GM04504 (cell line): Measurements from ENCODE around the gene MYO1B.

Experiments used
- DNase-seq: peaks from one replicate; pipeline ENCODE4 v3.0.0-alpha.2; 2012; ENCODE audit warnings: low read depth

Gene MYO1B

DNA sequence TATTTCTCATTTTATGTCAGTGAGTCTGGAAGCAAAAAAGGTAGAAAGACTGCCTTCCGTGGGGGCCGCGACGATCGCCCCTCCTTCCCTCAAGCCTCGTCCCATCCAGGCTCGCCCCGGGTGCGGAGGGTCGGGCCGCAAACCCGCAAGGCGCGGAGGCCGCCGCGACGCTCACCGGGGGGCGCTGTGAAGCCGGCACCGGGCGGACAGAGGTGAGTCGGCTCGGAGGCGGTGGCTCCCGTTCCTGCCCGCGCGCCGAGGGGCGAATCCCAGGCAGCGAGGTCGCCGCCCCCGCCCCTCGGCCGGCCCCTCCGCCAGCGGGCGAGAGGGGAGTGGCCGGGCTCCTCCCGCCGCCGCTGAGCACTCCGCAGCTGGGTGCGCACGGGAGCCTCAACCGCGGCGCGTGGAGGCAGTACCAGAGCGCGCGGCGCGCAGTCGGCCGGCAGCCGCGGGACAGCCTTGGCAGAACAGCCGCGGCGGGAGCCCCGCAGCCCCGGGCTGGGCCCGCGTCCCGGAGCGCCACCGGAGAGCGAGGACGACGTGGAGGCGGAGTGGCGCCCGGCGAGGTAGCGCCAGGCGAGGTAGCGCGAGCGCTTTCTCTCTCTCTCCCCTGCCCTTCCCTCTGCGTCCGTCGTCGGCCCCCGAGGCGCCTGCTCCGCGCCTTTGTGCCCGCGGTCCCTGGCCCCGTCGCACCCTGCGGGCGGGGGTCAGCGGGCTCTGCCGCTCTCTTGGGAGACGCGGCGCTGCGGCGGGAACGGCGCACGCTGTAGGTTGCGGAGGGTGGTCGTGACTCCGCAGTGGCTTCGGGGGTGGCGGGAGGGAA, at the start of gene MYO1B:
Gene MYO1B, plus strand, starts transcription at position 359 of the 823 bp plus-strand sequence. CDS start 31,492 bp downstream, outside the sequence.
- peak; percentile 69 for DNase-seq

DNA sequence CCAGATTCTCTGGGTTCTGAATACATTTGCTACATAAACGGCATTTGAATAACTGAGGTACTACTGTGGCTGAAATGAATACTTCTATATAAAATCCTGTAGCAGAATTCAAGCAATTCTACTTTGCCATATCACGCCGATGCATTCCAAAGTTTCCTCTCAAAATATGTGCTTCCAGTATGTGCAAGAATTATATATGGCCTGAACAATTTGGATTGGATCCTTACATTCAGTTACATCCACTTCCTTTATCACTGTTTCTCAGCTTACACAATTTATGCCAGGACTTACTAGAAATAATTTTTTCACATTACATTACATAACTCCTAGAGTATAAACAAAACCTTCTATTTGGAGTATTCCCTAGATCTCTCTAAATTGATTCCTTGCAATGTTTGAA, 48.1 kb upstream of the MYO1B start:
- no peak for DNase-seq

DNA sequence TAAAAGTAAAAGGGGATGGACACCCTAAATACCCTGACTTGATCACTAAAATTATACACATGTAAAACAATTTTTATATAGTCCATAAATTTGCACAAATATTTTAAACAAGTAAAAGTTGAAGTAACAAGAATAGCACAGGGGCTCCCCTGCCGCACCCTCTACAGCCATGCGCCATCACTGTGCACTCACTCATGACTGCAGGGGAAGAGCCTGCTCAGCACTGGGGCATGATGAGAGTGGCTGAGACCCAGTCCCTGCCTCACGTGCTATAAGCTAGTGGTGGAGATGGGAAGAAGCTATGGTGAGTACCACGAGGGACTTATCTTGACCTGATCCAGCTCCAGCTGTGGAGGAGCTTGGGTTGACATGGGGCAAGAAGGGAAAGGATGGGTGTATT, 46.9 kb upstream of the MYO1B start:
- DNase-seq: no peak

DNA sequence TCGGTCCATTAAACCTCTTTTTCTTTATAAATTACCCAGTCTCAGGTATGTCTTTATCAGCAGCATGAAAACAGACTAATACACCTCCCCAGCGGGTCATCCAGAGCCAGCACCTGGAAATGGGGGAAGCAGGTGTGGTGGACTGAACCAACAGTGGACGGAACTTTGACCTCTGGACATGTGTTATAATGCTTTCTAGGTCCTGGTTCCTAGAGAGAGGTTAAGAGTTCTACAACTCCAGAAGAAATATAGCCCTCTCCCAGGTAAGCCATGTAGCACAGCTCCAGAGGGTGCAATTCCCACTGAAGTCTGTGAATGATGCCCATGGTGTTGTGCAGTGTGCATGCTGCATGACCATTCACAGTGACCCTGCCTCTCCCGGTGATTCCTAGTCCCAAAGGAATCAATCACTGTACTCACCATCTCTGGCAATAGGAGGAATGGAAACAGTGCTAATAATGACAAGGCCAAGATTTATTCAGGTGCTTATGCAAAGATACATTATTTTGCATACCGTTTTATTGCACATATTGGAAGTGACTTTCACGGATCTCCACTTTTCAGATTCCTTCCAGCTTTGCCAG, 45.2 kb upstream of the MYO1B start:
- DNase-seq: no peak

DNA sequence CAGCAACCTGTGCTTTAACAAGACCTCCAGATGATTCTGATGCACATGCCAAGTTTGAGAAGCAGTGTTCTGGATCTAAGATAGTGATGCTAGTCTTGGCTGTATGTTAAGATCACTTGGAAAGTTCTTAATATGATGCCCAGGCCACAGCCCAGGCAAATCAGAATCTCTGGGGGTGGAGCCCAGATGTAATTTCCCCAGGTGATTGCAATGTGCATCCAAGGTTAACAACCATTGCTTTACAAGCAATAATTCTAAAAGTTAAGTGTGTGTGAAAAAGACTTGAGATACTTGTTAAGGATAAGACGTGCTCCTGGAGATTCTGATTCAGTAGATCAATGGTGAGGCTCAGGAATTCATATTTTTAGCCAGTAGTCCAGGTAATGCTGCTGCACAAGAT, 44.3 kb upstream of the MYO1B start:
- DNase-seq: no peak

DNA sequence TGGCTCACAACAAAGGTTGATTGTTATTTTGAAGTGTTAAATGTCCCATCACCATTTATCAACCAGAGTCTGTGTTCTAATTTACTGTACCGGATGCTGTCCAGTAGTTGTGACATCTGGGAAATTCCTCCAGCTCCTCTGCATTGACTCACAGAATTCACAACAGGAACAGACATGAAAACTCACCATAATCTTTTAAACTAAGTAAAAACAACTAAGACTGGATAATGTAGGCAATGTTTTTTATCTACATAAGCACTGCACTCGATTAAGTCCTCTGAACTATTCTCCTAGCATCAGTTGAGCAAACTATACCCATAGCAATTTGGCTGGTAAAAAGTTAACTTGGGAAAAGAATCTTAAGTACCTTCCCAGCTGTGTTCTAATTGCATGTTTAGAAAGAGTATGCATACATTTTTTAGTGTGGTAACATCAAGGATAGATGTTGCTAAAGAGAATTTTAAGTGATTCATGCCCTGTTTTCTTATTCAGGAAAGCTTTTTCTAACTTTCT, 42.9 kb upstream of the MYO1B start:
- DNase-seq: peak; percentile 65

DNA sequence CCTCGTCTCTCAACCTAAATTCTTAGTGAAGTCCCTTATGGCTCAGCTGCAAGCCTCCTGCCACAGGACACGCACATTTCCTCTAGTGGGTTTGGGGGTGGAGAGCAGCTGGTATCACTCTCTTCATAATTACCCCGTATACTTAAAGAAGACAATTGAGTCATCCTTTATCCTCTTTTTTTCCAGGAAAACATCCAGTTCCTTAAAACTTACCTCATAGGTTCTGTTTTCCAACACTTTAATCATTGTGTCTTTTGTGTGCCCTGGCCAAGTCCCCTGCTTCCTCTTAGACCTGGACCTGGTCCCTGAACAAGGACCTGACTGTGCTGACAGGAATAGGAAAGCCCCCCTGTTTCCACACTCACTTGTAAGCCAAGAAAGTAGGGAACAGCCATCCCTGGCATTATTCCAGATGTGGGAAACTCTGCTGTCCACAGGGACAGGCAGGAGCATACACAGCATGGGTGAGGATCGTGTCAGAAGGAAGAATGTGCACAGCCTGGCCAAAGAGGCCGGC, 42.3 kb upstream of the MYO1B start:
- peak; percentile 64 for DNase-seq

DNA sequence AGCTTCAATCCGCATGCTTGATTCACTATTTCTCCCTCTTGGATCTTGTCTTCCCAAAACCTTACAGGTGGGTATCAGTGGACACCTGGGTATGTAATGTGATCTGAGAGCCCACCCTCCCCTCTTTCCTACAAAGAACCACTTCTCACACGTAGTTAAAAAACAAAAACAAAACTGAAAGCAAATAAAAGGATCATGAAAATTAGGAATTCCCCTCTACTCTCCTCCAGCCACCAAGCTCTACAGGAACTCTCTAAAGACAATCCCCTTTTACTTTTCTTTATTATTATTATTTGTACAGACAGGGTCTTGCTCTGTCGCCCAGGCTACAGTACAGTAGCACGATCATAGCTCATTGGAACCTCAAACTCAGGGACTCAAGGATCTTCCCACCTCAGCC, 40.8 kb upstream of the MYO1B start:
- DNase-seq: no peak

DNA sequence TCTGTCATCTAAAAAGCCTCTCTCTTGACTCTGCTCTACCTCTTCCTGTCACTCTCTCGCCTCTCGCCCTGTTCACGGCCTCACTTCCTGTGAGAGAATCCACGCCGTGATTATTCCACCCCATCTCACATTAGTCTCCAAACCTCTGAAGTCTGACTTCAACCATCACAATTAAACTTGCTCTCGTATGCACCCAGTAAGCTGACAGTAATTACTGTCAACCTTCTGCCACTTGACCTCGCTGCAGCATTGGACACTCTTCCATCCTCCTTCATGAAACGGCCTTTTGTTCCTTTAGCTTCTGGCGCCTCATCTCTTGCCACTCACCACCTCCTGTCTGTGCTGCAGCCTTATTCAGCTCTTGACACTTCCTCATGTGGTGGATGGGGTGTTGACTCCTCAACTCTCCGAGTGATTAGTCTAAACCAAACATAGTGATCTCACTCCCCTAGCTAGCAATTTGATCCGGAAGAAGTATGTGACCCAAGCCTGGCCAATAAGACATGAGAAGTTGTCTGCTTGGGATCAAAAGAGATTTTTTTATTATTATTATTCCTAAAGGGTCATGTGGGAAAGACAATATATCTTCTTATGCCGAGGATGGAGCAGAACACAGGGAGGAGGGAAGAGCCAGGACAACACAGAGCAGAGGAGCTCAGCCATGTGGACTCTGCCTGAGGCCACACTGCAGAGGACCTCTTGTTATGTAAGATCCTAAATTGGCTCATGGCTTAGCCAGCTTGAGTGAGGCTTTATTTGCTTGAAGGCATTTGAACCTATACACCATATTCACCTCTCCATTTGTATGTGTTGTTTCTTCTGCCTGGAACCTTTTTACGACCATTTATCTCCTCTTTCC, 38.4 kb upstream of the MYO1B start:
- no peak for DNase-seq

DNA sequence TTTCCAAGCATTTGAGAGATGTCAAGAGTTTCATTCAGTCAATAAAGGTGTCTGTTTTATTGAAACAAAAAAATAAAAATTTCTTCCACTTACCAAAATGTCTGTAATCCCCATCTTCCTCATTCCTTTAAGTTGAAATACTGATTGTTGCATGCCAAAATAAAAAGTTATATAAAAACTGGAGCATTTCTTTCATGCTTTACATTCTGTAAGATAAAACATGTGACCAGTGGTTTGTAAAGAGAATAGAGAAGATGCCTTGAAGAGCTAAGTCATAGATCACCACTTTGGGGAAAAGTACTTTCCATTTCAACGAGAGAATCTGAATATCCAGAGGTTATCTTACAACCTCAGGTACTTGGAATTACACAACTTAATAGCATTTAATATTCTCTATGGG, 35.9 kb upstream of the MYO1B start:
- no peak for DNase-seq

DNA sequence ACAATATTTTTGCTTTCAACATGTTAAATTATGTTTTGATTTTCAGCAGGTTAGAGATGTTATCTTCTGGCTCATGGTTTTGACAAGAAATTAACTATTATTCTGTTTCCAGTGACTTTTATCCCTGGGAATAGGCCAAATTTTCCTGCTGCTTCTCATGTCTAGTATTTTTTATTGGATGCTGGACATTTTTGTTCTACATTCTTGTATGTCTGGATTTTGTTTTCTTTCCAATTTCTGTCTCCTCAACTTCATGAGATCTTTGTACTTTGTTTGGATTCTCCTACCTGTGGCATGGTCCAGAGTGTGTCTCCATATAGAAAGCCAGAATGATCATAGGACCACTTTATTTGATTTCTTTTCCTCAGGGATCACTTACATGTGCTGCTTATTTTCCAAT, 33.1 kb upstream of the MYO1B start:
- DNase-seq: no peak

DNA sequence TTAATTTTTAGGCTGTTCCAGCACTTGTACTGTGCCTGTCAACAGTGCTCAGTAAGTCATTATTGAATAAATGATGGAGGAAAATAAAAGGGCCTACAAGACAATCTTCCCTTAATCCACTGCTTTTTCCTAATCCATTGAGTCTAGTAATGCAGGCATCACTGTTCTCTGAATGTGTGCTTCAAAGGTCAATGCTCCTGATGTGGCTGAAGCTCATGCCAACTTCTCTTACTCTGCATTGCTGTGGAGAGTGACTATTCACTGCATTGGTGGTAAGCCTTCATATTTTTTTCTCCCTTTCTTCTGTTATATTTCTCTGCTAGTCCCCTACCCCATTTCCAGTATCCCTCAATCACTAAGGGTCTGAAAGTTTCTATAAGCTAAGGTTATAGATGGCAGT, 31.9 kb upstream of the MYO1B start:
- DNase-seq: no peak

DNA sequence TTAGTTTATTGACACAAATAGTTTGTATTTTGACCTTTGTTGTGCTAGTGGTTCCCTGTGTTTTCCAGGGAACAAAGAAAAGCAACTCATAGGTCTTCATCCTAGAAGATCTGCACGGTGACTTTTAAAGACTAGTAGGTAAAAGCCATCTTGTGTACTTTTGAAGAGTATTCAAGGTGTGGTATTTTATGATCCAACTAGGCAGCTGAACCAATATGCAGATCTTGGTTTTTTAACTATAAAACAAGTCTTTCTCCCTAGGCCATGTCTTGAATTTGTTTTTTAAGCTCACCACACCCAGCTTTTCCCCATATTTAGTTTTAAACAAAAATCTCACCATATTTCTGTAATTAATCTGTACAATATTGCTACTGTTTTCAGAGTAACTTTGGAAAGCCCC, 30.0 kb upstream of the MYO1B start:
- no peak for DNase-seq

DNA sequence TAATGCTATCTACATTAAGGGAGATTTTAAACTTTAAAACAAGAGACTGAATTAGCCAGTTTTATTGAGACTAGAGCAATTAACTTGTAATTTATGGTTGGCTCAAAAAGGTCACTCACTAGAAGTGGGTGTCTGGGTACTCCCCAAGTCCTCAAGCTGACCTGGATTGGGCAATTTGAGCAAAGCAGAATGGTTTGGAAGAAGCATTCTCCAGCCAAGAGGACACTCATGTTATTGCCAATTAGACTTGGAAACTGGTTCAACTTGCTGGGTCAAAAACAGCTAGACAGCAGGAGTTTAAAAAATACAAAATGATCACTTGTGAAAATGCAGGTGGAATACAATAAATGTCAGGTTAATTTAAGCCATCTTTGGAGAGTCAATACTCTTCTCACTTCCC, 29.5 kb upstream of the MYO1B start:
- DNase-seq: peak; percentile 32

DNA sequence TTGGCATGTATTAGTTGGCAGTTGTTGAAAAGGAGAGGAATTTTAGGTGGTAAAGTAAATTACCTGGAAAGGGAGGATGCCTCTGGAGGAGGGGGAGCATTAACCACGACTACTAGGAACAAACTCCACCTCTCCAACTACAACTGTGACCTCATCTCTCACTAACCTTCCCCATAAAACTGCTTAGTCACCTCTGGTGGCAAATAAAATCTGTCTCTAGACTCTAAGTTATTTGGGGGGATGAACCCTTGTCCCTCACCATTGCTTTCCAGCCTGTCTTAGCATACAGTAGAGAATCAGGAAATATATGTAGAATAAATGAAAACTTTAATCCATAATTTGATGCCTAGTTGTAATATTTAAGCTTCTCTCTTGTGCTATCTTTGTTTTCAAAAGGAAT, 27.6 kb upstream of the MYO1B start:
- peak; percentile 60 for DNase-seq

DNA sequence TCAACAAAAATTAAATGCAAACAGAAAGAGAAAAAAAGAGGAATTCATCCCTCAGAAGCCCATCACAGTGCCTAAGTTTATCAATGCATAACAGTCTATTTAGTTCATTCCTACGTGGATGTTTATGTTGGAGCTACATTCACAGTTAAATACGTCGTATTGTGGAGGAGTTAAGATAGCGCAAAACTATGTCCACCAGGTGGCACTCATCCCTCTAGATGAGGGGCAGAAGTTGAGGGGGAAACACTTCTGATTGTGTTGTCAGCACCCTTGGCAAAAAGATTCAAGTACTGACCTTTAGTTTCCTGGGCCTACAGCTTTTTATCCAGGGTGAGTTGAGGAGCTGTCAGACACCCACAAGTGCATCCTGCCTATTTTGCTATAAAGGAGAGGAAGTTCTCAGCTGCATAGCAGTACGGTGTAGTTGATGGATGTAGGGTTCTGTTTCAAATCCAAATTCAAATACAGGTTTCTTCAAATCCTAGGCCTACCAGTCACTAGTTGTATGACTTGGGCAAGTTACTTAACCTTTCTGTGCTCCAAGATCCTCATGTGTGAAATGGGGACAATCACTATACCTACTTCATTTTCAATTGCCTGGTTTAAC, 26.8 kb upstream of the MYO1B start:
- no peak for DNase-seq

DNA sequence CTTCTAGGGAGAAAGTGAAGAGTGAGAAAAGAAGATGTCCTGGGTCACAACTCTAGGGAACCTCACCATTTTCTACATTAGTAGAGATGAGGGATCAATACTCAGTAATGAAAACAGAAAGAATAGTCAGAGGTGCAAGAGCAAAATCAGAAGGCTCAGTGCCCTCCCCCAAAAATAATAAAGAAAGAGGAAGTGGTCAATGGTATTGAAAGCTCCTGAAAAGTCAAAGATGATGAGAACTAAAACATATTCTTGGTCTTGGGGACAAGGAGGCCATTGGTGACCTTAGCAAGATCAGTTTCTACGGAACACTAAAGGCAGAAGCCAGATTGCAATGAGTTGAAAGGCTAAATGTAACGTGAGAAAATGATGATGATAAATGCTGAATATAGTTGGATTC, 24.5 kb upstream of the MYO1B start:
- no peak for DNase-seq

DNA sequence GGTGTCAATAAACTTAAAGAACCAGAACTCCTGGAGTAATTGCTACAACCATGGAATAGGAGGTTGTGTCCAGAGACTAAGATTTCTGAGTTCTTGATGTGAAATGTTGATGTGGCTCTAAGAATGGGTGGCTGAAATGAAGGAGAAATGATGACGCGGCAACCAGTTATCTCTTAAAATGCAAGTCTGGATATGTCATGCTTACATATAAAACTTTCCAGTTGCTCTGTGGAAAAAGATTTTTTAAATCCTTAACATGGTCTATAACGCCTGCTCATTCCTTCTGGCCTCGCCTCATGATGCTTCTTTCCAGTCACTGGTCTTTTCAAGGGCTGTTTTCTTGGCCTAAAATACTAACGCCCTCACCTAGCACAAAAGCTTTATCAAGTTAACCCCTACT, 23.5 kb upstream of the MYO1B start:
- no peak for DNase-seq

DNA sequence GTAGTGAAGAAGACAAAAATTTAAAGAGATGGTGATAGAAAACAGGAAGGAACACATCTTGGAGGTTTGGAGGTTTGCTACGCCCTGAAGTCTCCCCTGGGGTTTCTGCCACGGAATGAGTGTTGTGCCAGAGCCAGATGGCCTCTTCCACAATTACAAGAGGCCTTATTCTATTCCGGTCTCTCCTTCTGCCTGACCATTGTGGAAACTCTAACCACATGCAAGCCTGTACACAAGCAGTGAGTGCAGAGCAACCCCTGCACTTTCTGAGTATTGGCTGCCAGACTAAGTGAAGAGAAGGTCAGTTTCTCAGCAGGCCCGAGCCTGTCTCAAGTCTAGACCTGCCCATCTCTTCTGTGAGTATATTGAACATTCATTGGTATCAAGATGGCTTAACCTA, 22.7 kb upstream of the MYO1B start:
- DNase-seq: no peak

DNA sequence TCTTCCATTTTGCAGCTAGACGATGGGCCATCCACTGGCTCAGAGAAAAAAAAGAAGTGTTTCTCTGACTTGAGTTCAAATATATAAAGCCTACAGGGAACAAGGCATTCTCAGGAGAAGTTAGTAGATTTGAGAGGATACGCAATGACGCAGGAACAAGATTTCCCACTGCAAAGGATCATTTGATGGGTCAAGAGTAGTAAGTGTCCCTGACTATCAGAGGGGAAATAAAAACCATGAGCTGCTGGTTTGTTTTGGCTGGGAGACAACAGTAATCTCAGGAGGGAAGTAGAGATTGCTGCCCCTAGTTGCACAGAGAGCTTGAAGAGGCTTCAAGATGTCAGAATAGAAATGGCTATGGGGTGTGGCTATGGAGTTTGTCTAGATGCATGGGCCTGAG, 22.3 kb upstream of the MYO1B start:
- DNase-seq: no peak

DNA sequence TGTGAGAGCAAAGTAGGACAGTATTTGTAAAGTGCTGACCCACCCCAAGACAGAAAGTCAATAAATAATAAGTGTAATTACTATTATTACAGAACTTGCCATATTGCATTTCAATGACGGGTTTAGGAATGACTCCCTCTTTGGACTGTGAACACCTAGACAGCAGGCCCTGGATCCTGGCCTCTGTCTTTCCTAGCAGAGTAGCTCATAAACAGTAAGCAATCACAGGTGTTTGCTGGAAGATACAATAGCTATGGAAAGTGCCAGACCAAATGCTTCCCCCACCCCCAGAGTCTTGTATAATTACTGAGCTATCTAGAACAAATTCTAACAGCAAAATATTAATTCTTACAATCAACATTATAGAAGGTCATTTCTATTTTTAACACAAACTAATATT, 20.1 kb upstream of the MYO1B start:
- DNase-seq: no peak

DNA sequence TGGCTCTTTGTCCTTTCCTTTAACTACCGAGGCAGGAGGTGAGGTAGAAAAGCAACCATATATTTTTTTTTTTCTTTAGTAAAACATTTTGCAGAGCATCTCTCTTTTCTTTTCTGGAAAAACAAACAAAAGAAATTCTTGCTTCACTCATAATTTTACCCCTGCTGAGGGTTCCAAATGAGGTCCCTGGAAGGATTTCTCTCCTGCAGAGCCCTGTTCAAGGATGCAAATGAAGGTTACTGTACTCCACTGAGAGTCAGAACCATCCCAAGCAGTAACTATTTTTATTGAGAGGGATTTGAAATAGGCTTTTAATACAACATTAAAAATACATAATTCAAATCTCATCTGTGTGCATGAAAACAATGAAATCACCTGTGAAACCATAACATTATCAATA, 19.5 kb upstream of the MYO1B start:
- no peak for DNase-seq
